ENCODE measurements around the gene VDAC2.

VDAC2 gene, protein sequence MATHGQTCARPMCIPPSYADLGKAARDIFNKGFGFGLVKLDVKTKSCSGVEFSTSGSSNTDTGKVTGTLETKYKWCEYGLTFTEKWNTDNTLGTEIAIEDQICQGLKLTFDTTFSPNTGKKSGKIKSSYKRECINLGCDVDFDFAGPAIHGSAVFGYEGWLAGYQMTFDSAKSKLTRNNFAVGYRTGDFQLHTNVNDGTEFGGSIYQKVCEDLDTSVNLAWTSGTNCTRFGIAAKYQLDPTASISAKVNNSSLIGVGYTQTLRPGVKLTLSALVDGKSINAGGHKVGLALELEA

DNA sequence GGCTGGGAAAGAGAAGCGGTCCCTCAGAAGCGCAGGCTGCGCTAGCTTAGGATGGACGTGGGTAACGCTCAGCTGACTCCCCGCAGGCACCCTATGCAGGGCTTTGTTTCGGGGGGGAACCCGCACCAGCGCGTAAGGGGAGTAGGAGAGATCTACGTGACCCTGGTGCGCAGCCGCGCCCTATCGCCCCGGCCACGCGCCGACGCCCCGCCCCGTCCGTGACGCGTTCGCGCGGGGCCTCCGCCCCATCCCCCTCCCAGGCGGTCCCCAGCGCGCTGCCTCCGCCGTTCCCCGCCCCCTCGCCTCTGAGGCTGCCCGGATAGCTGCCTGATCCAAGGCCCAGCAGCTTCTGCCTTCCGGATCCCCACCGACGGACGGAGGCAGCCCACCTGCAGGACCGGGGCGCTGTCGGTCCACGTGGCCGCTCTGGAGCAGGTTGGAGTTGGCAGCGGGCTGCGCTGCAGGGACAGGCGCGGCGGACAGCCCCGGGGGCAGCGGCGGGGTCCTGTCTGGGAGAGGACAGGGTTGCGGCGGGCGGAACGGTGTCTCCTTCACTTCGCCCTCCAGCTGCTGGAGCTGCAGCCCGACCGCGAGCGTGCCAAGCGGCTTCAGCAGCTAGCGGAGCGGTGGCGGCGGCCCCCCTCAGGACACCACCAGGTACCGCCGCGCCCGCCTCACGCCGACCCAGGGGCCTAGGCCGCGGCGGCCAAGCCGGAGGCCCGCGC lies at the start of gene VDAC2:
Gene VDAC2, plus strand, starts transcription at position 515 of the 725 bp plus-strand sequence. CDS start 363 bp downstream, outside the sequence.
- POLR2A ChIA-PET = interaction anchor here (1.1 to 3.3 kb wide), 9 partner anchors 10 to 100 kb away, joined by 3 to 24 read pairs (median 5); partner anchors contain the start of genes COMTD1 and SAMD8
- TF ChIP-seq, protein P1, sequence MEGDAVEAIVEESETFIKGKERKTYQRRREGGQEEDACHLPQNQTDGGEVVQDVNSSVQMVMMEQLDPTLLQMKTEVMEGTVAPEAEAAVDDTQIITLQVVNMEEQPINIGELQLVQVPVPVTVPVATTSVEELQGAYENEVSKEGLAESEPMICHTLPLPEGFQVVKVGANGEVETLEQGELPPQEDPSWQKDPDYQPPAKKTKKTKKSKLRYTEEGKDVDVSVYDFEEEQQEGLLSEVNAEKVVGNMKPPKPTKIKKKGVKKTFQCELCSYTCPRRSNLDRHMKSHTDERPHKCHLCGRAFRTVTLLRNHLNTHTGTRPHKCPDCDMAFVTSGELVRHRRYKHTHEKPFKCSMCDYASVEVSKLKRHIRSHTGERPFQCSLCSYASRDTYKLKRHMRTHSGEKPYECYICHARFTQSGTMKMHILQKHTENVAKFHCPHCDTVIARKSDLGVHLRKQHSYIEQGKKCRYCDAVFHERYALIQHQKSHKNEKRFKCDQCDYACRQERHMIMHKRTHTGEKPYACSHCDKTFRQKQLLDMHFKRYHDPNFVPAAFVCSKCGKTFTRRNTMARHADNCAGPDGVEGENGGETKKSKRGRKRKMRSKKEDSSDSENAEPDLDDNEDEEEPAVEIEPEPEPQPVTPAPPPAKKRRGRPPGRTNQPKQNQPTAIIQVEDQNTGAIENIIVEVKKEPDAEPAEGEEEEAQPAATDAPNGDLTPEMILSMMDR (IDR thresholded peaks at IDR 0.05; ENCODE audit: insufficient read depth, low read length, missing control alignments) = no peak
- H3K4me3 ChIP-seq (ENCODE audit: low read depth, low read length) = peak within 1 kb of the TSS; percentile 87
- no peak for DNase-seq (ENCODE audit: low read depth, low spot score)
- CTCF ChIA-PET = interaction anchor here (1.0 to 4.8 kb wide), 8 partner anchors 8 to 25 kb away, joined by 3 to 39 read pairs (median 4); partner anchors contain the start of gene COMTD1

DNA sequence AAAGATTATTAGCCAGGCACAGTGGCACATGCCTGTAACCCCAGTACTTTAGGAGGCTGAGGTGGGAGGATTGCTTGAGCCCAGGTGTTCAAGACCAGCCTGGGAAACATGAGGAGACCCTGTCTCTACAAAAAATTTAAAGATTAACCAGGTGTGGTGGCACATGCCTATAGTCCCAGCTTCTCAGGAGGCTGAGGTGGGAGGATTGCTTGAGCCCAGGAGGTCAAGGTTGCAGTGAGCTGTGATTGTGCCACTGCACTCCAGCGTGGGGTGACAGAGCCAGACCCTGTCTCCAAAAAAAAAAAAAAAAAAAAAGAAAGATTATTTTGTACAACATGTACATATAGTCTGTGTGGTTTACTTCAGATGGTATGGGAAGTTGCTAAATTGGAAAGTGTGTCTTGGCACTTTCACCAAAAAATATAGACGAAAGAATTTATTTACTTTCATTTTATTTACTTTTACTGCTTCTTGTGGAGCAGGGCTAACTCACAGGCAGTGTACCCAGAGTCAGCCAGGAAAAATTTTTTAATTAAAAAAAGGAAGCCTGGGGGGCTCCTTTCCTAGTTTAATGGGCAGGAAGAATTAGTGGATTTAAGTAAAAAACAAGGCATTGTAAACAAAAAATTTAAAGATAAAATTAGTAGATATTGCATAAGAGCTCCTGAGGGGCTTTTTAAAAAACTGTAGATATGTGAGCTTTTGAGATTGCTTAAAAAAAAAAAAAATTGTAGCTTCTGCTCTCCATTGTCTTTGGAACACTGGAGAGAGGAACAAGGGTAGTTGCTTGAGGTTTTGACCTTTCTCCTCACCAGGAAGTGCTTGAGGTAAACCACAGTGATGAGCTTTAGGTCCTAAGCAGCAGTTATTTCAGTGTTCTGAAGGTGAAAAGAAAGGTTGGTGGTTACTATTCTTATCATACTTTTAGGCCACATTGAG lies 44.6 kb upstream of the VDAC2 start:
- TF ChIP-seq, protein P1 (IDR thresholded peaks at IDR 0.05; ENCODE audit: insufficient read depth, low read length, missing control alignments) = no peak
- ChIA-PET POLR2A (no interaction called here), CTCF (interaction anchor here (0.7 to 1.1 kb wide), 2 partner anchors 22 to 65 kb away, joined by 3 read pairs; no protein-coding TSS in a partner anchor)
- DNase-seq (ENCODE audit: low read depth, low spot score) = no peak
- H3K4me3 ChIP-seq (ENCODE audit: low read depth, low read length) = no peak overlapping the region

DNA sequence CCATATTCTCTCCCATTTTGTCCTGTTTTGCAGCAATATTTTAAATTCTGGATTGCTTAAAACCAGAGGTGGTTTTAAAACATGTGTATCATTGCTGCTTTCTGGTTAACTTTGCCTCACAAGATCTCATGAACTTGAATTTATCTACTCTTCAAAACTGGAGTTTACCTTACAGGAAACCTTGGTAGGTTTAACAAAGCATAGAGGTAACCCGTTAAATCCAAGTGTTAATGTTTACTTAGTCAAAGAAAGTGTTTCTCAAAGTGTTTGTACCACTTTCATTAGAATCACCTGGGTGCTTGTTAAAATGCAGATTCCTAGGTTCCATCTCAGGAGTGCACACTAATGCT lies 44.0 kb upstream of the VDAC2 start:
- TF ChIP-seq, protein P1 (IDR thresholded peaks at IDR 0.05; ENCODE audit: insufficient read depth, low read length, missing control alignments) = no peak
- POLR2A ChIA-PET = no interaction called here
- DNase-seq (ENCODE audit: low read depth, low spot score) = no peak
- H3K4me3 ChIP-seq (ENCODE audit: low read depth, low read length) = no peak overlapping the region
- CTCF ChIA-PET = interaction anchor here (0.7 to 1.1 kb wide), 3 partner anchors 22 to 70 kb away, joined by 3 read pairs; no protein-coding TSS in a partner anchor

DNA sequence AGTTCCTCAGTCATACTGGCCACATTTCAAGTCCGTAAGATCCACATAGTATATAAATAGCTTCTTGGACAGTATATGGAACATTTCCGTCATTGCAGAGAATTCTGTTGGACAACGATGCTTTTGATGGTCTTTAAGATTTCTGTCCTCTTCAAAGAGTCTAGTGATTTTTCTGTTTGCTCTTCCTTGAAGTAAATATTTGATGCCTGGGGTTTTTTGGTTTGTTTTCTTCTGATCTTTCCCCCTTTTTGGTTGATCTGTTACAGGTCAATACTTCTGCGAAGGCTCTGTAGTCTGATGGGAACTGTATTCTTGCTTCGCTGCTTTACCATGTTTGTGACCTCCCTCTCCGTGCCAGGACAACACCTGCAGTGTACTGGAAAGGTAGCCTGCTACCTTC lies 42.3 kb upstream of the VDAC2 start:
- ChIA-PET CTCF (interaction anchor here (1.4 kb wide), 1 partner anchor 20 kb away, joined by 3 read pairs; no protein-coding TSS in a partner anchor), POLR2A (no interaction called here)
- no peak overlapping the region for H3K4me3 ChIP-seq (ENCODE audit: low read depth, low read length)
- TF ChIP-seq, protein P1 (IDR thresholded peaks at IDR 0.05; ENCODE audit: insufficient read depth, low read length, missing control alignments) = no peak
- no peak for DNase-seq (ENCODE audit: low read depth, low spot score)

DNA sequence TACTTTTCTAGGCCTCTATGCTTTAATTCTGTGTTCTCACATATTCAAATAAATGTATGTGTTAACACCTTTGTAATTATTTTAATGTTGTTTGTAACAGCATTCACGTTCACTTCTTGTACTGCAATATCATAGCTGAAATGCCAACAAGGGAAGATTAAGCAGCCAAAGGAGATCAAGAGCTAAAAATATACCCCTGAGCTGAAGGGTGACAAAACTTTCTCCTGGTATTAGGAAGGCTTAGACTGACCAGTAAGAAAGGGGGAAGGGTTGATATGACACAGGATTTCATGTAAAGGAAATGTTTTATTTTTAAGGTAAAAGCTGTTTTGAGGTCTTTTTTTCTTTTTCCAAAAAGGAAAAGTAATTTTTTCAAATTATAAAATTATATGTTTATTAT lies 40.4 kb upstream of the VDAC2 start:
- CTCF ChIA-PET = no interaction called here
- POLR2A ChIA-PET = interaction anchor here (0.6 kb wide), 1 partner anchor 575 kb away, joined by 3 read pairs; no protein-coding TSS in a partner anchor
- DNase-seq (ENCODE audit: low read depth, low spot score) = no peak
- TF ChIP-seq, protein P1 (IDR thresholded peaks at IDR 0.05; ENCODE audit: insufficient read depth, low read length, missing control alignments) = no peak
- no peak overlapping the region for H3K4me3 ChIP-seq (ENCODE audit: low read depth, low read length)
